ENCODE measurements around the gene FTH1. TPM values are rescaled to one million over a fixed set of nuclear protein-coding genes. Genes with fewer than 3 reads are reported as not detected.
"Not testable (repeated sequence)": the region's sequence is repeated elsewhere in the genome, so short reads cannot be mapped to it uniquely, and the experiment has no call there.

The FTH1 gene
- total RNA-seq, 4 donors from 2014 or later = 3,399 to 5,471 (median 4,336) TPM

GRCh38 chr11:61954851-61955421 lies 12.5 kb downstream of the FTH1 start:
- TF ChIP-seq POLR2A (IDR thresholded peaks at IDR 0.05) = peak in 1 of 2 donors; percentile 17
- peak in 1 of 6 experiments; percentile 2 for TF ChIP-seq CTCF (IDR thresholded peaks at IDR 0.05)
- Histone ChIP-seq H3K27ac (peak overlapping the region; percentile 58 to 81 (median 73)), H3K4me3 (peak overlapping the region; percentile 13 to 54 (median 44))

GRCh38 chr11:61954106-61954850 lies 13.2 kb downstream of the FTH1 start:
- Histone ChIP-seq H3K4me1 (peaks cover 8 to 15% (median 9%) of the 10 kb centered on the region in 4 donors), H3K9me3 (no peaks in the 10 kb centered on the region), H3K36me3 (peaks cover 0 to 4% (median 0%) of the 10 kb centered on the region in 3 donors), H3K27me3 (no peaks in the 10 kb centered on the region), H3K4me3 (peak overlapping the region in 1 of 4 donors; percentile 41), H3K27ac (peak overlapping the region; percentile 58 to 81 (median 73))
- DNase-seq = no peak
- TF ChIP-seq CTCF (IDR thresholded peaks at IDR 0.05) = no peak
- TF ChIP-seq POLR2A (IDR thresholded peaks at IDR 0.05) = no peak

More at GRCh38 chr11:61954851-61955421, 12.5 kb downstream of the FTH1 start:
- peak in 1 of 3 donors; percentile 74 for DNase-seq
- no peaks in the 10 kb centered on the region for H3K27me3 ChIP-seq
- H3K9me3 ChIP-seq = no peaks in the 10 kb centered on the region
- peaks cover 8 to 16% (median 9%) of the 10 kb centered on the region in 4 donors for H3K4me1 ChIP-seq
- H3K36me3 ChIP-seq = peaks cover 0 to 4% (median 0%) of the 10 kb centered on the region in 3 donors

GRCh38 chr11:61953632-61954031 lies 13.8 kb downstream of the FTH1 start:
- H3K27ac ChIP-seq, H3K9me3 ChIP-seq, H3K4me3 ChIP-seq, DNase-seq, H3K27me3 ChIP-seq, H3K36me3 ChIP-seq: not testable (repeated sequence)
- peaks cover 8 to 15% (median 9%) of the 10 kb centered on the region in 4 donors for H3K4me1 ChIP-seq

GRCh38 chr11:61952882-61953281 lies 14.6 kb downstream of the FTH1 start:
- TF ChIP-seq CTCF (IDR thresholded peaks at IDR 0.05) = no peak
- no peak for TF ChIP-seq POLR2A (IDR thresholded peaks at IDR 0.05)
- Histone ChIP-seq H3K36me3 (no peaks in the 10 kb centered on the region), H3K4me1 (peaks cover 8 to 15% (median 9%) of the 10 kb centered on the region in 4 donors), H3K4me3 (no peak overlapping the region), H3K9me3 (no peaks in the 10 kb centered on the region), H3K27me3 (no peaks in the 10 kb centered on the region), H3K27ac (no peak overlapping the region)
- no peak for DNase-seq

- Histone ChIP-seq H3K4me1 (peaks cover 8 to 15% (median 9%) of the 10 kb centered on the region in 4 donors), H3K36me3 (no peaks in the 10 kb centered on the region), H3K27me3 (no peaks in the 10 kb centered on the region), H3K9me3 (no peaks in the 10 kb centered on the region), H3K4me3 (no peak overlapping the region), H3K27ac (no peak overlapping the region)
- no peak for DNase-seq
- TF ChIP-seq CTCF (IDR thresholded peaks at IDR 0.05) (no peak), POLR2A (IDR thresholded peaks at IDR 0.05) (no peak)
Observed at GRCh38 chr11:61951484-61952135, 15.8 kb downstream of the FTH1 start.

All from Peyer's patch (tissue), 4 donors.